GM21515 (cell line): ENCODE data around the gene HOOK1.
"Not testable (repeated sequence)": the region's sequence is repeated elsewhere in the genome, so short reads cannot be mapped to it uniquely, and the experiment has no call there.

Experiments used
- ATAC-seq: cut with Tn5 transposase; IDR thresholded peaks from one replicate; pipeline ENCODE4 v1.9.1; 2021; ENCODE audit not compliant: unreplicated experiment

HOOK1 gene

DNA sequence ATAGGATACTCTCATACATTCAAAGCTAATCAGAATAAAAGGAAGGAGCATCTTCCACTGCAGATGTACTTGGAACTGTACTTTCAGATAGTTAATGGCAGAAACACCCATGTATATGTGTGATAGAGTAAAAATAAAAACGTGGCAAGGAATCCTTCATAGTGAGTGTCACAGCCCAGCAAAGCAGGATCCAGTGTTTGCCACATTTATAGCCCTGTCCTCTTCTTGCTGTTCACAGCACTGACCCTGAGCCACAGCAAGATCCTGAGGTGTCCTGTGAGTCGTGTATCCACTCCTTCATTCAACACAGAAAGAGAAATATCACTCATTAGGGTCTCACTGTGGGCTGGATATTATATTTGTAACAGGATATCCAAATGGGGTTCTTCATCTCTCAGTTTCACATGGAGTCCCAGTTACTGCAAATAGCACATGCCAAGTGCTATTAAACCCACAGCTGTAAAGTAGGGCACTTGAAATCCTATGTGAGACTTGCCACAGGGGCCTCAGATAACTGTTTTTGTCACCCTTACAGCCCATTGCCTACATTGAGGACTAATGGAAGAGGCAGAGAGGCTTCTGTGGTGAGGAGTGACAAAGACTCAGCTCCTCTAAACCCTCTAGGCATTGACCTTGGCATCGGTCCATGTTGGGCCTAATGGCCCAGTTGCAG lies 70.5 kb downstream of the HOOK1 start:
- ATAC-seq: no peak

- ATAC-seq: no peak
Observed at GRCh38 chr1:59892841-59893811, 78.4 kb downstream of the HOOK1 start.

GRCh38 chr1:59897165-59897564 lies 82.4 kb downstream of the HOOK1 start:
- no peak for ATAC-seq

GRCh38 chr1:59898927-59899326 lies 84.2 kb downstream of the HOOK1 start:
- no peak for ATAC-seq

DNA sequence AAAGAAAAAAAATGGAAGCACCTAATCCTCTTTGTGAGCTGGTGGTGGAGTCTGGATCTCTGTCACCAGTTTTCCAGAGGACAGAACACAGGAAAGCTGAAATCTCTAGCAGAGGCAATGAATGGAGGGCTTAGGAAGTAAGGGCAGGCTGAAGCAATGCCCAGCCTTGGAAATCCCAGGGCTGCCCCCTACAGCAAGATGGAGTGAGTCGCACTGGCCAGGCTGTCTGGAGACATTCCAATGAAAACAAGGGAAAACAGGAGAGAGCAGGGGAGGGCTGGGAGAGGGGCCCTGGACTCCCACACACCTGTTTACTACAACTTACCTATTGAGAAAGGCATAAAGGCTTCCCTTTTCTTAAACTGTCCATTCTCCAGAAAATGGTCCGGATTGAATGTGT lies 85.9 kb downstream of the HOOK1 start:
- no peak for ATAC-seq

- ATAC-seq: no peak
Observed at GRCh38 chr1:59901770-59902388, 87.1 kb downstream of the HOOK1 start.

DNA sequence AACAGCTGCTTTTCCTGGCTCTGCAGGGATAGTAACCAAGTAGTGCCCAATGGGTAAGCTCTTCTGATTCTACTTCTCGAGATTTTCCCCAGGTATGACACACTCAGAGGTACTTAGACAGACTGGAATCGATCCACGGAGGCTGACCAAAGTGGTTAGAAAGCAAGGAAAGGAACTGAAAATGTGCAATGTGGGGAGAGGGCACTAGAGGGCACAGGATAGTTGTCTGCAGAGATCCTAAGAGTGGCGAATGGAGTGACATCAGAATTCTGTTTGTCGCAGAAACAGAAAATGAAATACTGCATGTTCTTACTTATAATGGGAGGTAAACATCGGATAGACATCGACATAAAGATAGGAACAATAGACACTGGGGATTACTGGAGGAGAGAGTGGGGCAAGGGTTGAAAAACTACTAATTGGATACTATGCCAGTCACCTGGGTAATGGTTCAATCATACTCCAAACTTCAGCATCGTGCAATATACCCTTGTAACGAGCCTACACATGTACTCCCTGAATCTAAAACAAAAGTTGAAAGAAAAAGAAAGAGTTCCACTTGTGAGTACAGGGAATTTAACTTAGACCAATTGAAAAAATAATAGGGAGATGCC lies 88.5 kb downstream of the HOOK1 start:
- ATAC-seq: peak; percentile 69

DNA sequence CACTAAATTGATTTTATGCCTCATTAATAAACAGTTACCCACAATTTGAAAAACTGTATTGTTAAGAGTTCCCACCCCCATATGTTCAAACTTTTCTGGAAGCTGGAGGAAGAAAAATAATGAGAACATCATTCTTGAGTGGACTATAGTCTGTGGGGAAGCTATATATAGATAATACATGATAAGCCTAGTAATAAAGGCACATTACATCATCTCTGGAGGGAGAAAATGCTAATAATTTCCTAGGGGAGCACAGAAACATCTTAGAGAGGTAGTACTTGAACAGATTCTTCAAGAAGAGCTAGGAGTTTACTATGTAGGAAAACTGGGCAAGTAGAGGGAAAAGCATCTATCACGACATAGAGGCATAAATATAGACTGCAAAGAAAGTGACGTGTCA lies 92.2 kb downstream of the HOOK1 start:
- no peak for ATAC-seq

GRCh38 chr1:59908084-59908483 lies 93.3 kb downstream of the HOOK1 start:
- no peak for ATAC-seq

GRCh38 chr1:59908682-59909081 lies 93.9 kb downstream of the HOOK1 start:
- ATAC-seq: no peak

GRCh38 chr1:59914791-59915286 lies 100.1 kb downstream of the HOOK1 start:
- ATAC-seq: not testable (repeated sequence)

DNA sequence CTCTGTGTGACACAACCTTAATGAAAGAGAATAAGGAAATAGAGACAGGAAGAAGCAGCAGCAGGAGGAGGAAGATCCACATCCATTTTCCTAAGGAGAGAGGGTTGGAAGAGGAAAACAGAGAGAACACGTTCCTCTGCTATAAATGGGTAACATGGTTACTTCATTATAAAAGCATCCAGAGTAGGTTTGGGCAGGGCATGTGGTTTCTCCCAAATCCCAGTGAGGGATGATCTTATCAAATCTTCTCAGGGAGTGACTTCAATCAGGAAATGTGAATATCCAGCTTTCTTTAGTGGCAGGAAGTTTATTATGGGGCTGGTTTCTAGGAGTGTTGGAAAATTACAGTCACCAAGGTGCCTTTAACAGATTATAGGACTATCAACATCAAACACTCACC lies 100.8 kb downstream of the HOOK1 start:
- no peak for ATAC-seq

GRCh38 chr1:59917026-59917784 lies 102.5 kb downstream of the HOOK1 start:
- no peak for ATAC-seq

DNA sequence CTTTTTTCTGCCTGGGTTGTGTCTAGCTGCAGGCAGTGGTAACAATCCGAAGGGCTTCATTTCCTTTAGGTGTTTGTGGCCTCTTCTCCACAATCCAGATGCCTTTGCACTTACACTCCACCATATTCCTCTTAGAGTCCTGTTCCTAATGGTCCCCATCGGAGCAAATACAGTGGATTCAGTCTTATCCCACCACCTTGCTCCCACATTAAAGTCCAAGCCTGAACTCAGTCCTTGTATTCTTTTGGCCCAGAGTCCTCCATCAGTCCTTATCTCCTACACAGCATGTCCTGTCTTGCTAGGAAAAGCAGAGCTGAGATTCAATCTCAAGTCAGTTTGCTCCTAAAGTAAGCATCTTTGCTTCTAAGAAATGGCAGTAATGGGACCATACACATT lies 103.0 kb downstream of the HOOK1 start:
- no peak for ATAC-seq

DNA sequence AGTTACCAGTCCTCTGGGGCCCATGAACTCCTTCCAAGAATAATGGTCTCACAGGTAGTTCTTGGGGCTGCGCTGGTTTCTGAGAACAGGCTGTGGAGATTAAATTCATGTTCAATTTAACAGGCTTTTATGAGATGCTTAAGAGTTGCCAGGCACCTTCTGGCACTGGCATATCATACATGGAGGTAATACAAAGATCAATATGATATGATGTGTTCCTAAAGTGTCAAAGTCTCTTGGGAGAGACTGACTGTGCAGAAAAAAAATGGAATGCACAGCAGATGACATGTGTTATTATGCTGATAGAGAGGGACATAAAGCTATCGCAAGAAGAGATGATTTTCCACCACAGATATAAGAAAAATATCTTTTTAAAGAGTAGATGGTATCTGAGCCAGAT lies 105.0 kb downstream of the HOOK1 start:
- no peak for ATAC-seq

DNA sequence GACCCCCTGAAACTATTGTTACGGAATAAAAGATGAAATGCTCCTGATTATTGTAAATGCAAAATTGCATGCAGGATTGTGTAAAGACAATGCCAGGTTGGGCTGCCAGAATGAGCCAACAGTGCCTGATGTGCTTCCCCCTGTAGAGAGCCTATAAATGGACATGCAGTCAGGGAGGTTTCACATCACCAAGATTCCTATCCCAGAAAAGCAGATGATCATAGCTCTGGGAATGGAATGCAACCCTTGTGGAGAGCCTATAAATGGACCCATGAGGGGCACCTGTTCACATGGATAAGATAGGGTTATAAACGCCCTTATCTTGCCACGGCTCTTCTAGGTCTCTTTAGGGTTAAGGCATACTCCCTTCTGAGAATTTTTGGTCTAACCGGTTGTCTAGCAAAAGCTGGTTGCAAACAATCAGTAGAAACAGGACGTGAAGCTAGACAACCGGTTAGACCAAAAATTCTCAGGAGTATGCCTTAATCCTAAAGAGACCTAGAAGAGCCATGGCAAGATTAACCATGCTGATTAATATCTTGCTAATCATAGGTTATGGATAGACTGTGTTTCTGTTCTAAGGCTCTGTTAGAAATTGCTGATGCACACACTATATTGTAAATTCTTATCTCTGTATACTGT lies 106.6 kb downstream of the HOOK1 start:
- ATAC-seq: not testable (repeated sequence)

DNA sequence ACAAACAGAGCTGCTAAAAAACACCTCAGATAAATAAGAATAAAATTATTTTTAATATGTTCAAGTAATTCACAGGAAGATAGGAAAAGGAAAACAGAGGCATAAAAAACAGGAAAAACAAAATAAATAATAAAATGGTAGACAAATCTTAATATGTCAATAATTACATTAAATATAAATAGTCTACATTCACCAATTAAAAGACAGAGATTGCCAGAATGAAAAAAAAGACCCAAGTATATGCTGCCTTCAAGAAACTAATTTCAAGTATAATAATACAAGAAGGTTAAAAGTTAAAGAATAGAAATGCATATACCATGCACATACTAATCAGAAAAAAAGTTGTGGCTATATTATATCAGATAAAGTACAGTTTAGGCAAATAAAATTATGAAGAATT lies 109.9 kb downstream of the HOOK1 start:
- ATAC-seq: no peak
